NCI-H2107 (cell line): Measurements from ENCODE around the gene POLA1.
"Not testable (repeated sequence)": the region's sequence is repeated elsewhere in the genome, so short reads cannot be mapped to it uniquely, and the experiment has no call there.

ENCODE experiments used
- DNase-seq: peaks from one replicate; lab custom pipeline; 2025; lab: John Stamatoyannopoulos, UW

Gene POLA1

DNA sequence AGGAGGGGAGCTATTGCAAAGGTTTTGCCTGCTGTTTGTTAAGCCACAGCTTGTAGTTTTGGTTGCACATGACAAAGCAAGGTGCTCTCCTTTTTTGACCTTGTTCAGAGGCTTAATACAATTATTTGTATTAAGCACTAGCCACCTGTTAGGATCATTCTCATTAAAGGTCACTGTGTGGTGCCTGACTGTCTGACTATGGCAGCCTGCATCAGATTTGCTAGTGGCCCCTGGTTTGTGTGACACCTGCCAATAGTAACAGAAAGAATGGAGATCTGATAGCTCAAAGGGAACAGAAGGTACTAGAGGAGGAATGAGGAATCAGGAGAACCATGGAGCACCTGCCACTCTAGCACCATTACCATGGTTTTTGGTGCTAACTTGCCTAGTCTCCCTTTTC is 102.5 kb downstream of the POLA1 start:
- DNase-seq: no peak

DNA sequence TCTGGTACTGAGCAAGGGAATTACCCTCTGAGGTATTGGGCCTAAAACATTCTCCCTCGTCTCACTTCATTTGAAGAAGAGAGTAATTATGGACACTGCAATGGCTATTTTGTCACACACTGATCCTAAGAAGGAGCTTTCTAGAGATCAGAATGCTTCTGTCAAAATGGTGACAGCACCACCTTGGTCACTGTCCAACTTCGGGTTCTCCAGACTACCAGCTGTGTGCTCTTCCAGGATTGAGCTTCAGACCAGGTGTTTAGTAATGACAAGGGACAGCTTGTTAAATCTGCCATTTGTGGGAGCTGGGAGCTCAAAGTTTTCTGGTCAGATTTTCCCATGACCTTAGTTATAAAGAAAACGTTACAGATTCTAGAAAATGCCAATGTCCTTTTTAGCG is 105.4 kb downstream of the POLA1 start:
- DNase-seq: no peak

DNA sequence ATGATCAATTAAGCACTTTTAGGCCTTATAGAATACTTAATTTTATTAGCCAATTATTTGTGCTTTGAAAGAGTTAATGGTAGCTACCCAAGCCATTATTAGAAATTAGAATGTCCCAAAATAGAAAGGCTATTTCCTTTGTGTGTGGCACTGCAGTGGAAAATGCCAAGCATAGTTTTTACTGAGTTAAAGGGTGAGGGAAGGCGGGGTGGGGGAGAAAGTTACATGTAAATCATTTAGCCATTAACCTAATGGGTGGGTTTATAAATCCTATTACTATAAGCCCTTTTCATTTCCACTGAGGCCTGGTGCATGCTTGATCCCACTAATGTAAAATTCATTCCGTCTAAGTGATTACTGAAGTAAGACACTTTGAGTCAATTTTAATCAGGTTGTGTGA is 105.8 kb downstream of the POLA1 start:
- DNase-seq: no peak

DNA sequence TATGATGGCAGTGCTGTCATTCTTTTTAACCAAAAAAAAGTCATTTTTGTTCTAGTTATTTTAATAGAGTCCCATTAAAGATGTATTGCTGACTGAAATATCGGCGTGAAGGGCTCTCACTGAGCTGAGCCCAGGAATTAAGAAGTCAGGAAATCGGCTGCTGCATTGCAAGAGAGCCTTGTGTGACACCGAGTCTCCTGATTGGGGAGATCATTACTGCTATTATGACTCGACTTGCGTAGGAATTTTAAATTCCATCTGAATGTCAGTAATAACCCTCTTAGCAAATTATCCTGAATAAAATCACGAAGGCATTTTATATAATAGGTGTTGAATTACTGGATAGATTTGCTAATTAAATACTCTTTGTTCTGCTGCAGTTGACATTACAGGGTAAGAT is 111.5 kb downstream of the POLA1 start:
- DNase-seq: no peak

DNA sequence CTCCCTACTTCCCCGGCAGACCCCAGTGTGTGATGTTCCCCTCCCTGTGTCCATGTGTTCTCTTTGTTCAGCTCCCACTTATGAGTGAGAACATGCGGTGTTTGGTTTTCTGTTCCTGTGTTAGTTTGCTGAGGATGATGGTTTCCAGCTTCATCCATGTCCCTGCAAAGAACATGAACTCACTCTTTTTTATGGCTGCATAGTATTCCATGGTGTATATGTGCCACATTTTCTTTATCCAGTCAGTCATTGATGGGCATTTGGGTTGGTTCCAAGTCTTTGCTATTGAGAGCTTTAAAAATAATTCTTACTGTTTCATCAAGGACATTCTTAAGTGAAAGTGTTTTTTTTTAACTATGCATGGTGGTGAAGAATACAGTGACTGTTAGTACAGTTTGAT is 126.1 kb downstream of the POLA1 start:
- not testable (repeated sequence) for DNase-seq

DNA sequence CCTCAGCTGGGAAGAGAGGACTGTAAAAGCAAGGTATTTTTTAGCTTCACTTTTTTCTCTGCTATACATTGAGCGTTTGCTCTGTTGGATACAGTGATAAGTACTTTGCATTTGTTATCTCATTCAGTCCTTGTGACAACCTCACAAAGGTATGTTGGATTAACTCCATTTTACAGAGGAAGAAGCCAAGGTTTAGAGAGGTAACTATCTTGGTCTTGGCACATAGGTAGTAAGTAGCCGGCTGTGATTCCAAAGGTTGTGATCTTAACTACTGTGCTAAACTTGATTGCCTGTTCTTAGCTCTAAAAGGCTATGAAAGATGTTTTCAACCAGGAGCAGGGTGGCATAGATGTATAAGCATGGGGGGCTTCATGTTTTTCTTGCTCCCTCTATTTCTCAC is 134.4 kb downstream of the POLA1 start:
- DNase-seq: no peak

DNA sequence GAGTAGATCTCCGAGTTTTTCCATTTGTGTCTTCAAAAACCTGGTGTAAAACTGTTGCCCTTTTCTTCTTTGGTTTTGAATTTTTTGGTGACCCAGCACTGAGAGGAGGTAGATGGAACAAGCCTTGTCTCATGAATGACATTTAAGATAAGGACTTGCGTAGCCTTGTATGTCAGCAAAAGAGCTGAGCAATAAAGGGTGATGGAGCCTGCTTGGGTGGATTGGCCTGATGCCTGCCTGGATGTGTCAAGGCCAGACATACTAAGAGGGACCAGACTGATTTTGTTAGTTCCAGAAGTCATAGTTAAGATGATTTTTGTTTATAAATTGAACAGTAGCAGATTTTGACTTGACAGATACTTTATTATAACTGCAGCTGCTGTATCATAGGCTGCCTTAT is 134.9 kb downstream of the POLA1 start:
- DNase-seq: no peak

DNA sequence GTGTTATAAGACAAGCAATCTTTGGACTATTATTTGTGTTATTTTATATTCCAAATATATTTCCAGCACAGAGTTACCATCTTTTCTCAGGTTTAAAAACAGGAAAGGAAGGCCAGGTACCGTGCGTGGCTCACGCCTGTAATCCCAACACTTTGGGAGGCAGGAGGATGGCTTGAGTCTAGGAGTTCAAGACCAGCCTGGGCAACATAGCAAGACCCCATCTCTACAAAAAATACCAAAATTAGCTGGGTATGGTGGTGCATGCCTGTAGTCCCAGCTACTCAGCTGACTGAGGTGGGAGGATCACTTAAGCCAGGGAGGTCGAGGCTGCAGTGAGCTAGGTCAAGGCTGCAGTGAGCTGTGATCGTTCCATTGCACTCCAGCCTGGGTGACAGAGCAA is 140.0 kb downstream of the POLA1 start:
- DNase-seq: no peak

DNA sequence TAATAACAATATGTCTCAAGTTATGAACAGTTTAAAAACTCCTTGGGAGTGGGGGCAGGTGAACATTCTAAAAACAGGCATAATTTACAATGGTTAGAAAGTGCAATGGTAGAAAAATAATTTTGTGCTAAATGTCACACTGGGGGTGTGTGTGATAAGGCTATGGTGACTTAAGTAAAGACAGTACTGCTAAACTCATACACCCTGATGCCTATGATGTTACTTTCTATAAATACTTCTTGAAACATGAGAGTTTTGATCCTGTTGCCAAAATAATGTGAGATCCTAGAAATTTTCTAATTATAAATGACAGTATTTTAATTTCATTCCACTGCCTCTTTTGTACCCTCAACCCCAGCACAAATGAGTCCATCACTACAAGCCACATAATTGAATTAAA is 144.2 kb downstream of the POLA1 start:
- no peak for DNase-seq

DNA sequence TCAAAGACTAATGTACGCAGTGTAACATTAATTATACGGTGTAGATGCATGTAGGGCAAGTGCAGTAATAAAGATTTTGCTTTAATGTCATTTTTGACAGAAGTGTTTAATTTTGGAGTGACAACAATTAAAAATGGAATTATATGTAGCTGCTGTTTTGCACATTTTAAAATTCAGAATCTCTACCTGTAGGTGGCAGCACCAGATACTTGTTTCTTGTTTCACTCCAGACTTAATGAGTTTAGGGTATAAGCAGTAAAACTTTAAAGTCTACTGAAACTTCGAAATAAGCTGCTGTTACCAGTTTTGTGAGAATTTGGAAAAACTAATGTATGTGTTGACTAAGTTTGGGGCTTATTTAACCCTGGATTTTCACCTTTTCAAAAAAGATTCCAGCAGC is 144.9 kb downstream of the POLA1 start:
- DNase-seq: peak; percentile 8

DNA sequence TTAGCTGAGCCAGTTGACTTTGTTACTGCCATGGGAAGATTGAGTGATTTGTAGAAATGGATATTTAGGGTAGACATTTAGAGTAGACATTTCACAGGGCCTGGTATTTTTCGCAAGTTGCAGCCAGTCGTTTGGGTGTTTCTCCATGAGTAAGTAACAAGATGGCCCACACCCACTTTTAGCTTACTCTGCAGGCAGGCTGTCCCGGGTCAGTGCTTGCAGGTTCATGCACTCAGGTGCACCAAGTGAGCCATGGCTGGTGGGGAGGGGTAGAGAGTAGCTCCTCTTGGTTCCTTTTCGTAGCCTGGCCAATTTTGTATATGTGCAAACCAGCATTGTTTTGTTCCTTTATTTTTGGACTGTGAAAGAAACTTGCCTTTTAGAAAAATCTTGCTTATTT is 145.6 kb downstream of the POLA1 start:
- no peak for DNase-seq

DNA sequence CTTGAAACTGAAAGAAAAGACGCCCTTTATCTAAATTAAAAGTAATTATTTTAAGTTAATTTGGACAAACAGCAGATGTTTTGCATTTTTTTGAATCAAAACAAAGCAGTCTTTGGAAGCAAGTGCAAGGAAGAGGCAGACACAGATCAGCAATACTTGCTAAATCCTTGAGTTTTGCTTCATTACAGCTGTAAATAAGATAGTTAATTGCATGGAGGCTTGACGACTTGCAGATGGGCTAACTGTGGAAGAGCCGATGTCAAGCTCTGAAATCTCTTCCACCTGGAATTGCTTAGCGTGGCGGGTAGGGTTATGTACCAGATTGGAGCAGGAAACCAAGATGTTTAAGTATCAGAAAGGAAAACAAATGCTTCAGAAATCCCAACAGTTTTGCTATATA is 148.8 kb downstream of the POLA1 start:
- DNase-seq: no peak

DNA sequence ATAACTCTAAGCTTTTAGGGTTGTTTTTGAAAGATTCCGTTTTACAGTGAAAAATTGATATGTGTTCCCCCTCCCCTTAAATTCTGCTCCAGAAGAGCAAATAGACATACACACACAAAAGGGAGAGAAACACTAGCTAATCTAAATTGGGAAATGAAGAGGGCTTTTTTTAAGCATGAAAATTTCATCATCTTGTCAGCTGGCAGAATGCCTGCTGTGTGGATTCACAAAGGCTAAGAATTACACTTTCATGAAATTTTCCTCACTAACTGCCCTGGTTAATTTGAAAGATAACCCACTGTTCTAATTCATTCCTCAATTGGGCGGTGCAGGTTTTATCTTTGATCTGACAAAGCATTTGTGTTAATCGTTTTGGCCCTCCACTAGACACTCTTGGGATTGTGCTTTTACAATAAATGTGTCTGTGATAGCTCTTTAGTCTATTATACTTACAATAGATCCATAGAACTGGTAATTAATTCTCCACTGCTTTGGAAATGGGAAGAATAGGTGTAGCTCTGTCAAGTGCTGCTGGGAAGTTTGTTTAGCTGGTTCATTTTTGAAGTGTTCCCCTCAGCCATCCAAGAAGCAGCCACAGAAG is 152.9 kb downstream of the POLA1 start:
- peak; percentile 1 for DNase-seq

DNA sequence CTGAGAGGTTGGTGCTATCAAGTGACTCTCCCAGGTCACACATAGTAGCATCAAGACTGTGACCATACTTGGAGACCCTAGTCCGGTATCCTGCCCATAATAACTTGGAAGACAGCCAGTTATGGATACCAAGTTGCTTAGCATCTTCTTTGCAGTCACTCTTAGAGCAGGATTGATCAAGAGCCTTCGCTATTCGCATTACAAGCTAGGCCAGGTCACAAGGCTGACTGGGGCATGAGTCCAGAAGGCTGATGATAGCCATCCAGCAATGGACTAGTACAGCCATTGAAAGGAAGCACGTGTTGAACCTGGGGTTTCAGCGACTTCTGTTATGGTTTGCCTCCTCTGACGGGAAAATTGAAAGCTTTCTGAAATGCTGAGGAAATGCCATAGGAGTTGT is 157.6 kb downstream of the POLA1 start:
- DNase-seq: no peak

DNA sequence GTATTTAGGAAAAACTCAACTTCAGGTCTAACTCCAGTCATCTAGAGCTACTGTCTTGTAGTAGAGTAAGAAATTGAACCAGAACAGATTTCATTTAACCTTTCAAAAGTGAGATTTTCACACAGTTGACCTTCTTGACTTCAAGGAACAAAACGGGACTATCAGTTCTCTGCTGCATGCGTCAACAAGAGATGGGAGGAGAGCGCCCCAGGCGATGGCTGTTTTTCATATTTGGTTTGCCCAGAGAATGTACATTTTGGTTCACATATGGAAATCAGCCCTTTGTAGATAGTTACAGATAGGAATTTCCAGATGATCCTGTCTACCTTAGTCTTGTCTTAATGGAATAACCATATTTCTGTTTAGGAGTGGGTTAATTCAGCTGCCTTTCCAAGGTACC is 158.1 kb downstream of the POLA1 start:
- no peak for DNase-seq

DNA sequence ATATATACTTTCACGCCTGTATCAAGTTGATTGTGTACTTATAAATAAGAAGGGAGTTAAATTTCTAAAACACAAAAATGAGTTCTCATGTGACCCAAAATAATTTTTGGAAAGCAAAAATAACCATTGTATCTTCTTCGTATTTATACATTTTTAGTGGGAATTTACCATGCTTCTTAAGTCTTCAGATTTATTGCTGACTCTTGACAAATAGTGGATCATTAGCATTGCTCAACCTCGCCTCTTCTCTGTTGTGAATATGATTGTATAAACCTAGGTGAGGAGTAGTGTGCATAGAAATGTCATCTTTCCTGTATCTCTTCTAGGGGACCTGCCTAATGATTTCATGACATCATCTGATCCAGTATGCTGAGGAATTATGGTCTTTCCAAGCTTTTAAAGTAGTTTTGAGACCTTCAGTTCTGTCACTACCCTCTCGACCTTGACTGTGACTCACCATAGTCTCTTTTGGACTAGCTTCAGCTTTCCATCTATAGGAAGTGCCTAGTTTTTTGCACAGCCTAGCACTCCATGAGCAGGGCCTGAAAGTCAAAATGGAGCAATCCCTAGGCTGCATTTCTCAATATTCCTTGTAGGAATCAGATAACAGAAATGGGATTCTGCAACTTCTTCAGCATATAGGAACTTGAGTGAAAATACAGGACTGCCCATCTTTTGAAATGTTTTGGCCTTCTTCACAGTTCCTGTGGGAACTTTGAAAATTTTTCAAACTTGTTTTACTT is 164.5 kb downstream of the POLA1 start:
- no peak for DNase-seq

DNA sequence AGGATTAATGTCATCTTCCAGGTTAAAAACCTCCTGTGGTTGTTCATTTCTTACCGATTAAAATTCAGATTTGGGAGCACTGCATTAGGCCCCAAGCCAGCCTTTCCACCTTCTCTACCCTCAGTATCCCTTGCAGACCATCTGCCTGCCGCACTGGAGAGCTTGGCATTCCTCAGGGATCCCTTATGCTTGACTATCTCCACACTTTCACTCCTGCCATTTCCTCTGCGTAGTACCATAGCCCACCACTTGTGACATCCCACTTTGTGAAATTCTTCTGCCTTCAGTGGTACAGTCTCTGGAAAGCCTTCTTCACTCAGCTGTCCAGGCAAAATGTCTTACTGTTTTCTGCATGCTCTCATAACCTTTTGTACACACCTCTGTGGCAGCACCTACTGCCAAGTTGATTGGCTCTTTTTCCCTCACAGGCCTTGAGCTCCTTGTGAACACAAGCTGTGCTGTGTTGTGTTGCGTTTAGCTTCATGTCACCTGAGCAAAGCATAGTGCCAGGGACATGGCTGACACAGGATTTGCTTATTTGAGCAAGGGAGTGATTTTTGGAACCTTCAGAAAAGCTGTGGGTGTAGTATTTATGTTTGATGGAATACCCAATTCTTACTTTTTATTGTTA is 165.6 kb downstream of the POLA1 start:
- DNase-seq: no peak

DNA sequence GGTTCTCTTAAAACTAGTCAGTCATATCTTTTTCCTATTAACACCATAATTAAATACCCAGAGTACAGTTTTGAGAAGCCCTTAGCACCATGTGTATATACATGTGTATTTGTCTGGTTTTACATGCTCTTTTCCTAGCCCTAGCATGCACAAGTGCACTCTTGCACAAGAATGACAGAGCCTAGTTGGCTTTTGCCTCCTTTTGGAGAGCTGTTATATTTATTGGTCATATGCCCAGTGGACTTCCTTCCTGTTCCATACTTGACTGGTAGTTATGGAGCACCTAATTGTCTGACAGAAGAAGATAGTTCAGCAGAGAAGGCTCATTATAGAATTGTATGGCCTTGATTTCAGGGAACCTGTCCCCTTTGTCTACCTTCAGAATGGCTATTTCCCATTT is 166.4 kb downstream of the POLA1 start:
- no peak for DNase-seq

DNA sequence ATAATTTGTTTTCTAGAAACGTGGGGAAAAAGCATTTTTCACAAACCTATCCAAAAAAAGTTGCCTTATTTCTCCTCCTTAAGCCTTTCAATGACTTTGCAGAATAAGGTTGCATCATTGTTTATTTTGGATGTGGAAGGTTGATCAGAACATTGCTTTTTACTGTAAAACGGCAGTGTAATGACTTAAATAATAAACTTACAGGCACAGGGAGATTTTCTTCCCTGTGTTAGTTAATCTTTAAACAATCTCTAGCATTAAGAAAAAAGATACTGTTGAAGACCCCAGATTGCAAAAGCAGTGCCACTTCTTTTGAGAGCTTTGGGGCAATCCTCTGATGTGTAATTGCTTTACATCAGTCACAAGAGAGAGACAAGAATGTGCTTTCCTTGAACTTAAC is 168.6 kb downstream of the POLA1 start:
- DNase-seq: no peak

DNA sequence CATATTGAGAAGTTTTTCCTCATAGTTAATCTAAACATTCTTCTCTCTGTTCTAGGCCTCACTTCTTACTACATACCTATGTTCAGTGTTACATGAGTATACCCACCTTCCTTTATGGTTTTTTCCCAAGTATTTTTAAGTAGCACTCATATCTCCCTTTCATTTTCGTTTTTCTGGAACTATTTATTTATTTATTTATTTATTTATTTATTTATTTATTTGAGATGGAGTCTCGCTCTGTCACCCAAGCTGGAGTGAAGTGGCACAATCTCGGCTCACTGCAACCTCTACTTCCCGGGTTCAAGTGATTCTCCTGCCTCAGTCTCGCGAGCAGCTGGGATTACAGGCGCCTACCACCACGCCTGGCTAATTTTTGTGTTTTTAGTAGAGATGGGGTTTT is 170.1 kb downstream of the POLA1 start:
- not testable (repeated sequence) for DNase-seq

DNA sequence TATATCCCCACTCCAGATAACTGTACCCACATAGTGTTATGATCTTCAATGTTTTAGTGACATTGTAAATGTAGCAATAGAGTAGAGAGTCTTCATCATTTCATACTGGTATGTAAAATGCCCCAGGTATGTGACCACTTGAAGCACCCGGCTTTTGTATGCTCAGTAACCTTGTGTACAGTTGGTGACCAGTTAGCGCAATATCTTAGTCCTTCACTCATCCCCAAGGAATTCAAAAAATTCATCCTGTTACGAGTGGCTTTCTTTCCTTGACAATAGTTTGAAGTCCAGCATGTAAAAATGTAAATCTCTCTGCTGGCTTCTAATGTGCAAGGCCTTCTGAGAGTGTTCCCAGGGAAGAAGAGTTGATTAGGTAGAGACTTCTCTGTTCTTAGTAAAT is 176.4 kb downstream of the POLA1 start:
- DNase-seq: no peak

DNA sequence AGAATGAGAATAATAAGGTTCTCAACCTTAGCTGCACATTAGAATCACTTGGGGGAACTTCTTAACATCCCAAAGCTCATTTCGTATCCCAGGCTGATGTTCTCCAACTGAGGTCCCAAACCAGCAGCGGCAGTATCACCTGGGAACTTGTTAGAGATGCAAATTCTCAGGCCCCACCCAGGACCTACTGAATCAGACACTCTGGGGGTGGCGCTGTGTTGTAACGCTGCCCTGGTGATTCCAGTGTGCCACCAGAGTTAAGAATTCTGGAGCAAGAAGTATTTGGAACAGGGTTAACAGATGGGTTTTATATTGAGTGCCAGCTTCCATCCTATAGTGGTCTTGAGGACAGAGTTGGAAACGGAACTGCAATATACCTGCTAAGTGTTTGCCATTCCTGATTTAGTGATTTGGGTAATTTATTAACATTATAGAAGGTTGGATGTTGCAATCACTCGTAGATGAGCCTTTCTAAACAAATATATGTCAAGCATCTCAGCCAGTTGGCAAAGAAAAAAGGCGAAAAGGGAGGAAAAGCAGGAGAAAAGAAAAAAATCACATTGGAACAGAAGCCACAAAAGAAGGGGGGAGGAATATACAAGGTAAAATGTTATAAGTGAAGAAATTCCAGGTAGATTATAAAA is 181.0 kb downstream of the POLA1 start:
- DNase-seq: no peak
